Measurements from ENCODE around the gene ASB13. TPM values are rescaled to one million over a fixed set of nuclear protein-coding genes. Genes with fewer than 3 reads are reported as not detected.
A peak's percentile ranks its signal among the peaks of the same experiment; 100 is the strongest.

ASB13 gene
- total and polyA plus RNA-seq, 2 of the 13 experiments (the other 11 are each of a cell fraction or from before 2014, with no cell fraction given): 9.3 to 15.4 TPM

GRCh38 chr10:5659702-5660528 is 6.5 kb downstream of the ASB13 start (continued):
- peak; percentile 22; the same call in 1 of the 2 replicates for TF ChIP-seq ZNF280D (CRISPR knock-in tag; IDR thresholded peaks at IDR 0.05)
- peak; percentile 90 to 94 for TF ChIP-seq NR2F1 (CRISPR knock-in tag; IDR thresholded peaks at IDR 0.05)
- TF ChIP-seq ZNF589 (CRISPR knock-in tag; conservative IDR thresholded peaks at IDR 0.05): peak; percentile 54; the same call in 1 of the 2 replicates
- no peak for TF ChIP-seq E2F5 (CRISPR knock-in tag; conservative IDR thresholded peaks at IDR 0.05)
- TF ChIP-seq ZBTB10 (CRISPR knock-in tag; IDR thresholded peaks at IDR 0.05; ENCODE audit: borderline replicate concordance): no peak
- peak; percentile 26; the same call in 1 of the 2 replicates for TF ChIP-seq ZNF580 (CRISPR knock-in tag; IDR thresholded peaks at IDR 0.05; ENCODE audit: borderline replicate concordance, low read depth)
- 0 out of 2 replicates have a peak, but pooled peaks have one; percentile 40 for TF ChIP-seq SP4 (CRISPR knock-in tag; IDR thresholded peaks at IDR 0.05)
- TF ChIP-seq NFKBIZ (CRISPR knock-in tag; IDR thresholded peaks at IDR 0.05): no peak
- 0 out of 2 replicates have a peak, but pooled peaks have one; percentile 16 for TF ChIP-seq ZNF749 (CRISPR knock-in tag; IDR thresholded peaks at IDR 0.05; ENCODE audit: borderline replicate concordance)
- no peak for TF ChIP-seq LCORL (IDR thresholded peaks at IDR 0.05)
- peak; percentile 90 for TF ChIP-seq LCORL (CRISPR knock-in tag; IDR thresholded peaks at IDR 0.05)
- no peak for TF ChIP-seq ZNF251 (CRISPR knock-in tag; IDR thresholded peaks at IDR 0.05)
- TF ChIP-seq EHMT2 (IDR thresholded peaks at IDR 0.05; ENCODE audit: borderline replicate concordance, low read depth, low read length): no peak
- no peak; the same call in 1 of the 2 replicates for TF ChIP-seq ZNF567 (CRISPR knock-in tag; IDR thresholded peaks at IDR 0.05; ENCODE audit: borderline replicate concordance)
- no peak; the same call in 1 of the 2 replicates for TF ChIP-seq ZMAT3 (CRISPR knock-in tag; conservative IDR thresholded peaks at IDR 0.05)
- TF ChIP-seq ZNF264 (CRISPR knock-in tag; IDR thresholded peaks at IDR 0.05): peak; percentile 16; the same call in 1 of the 2 replicates
- TF ChIP-seq DNMT3B (CRISPR knock-in tag; conservative IDR thresholded peaks at IDR 0.05): 0 out of 2 replicates have a peak, but pooled peaks have one; percentile 31
- TF ChIP-seq ZNF703 (CRISPR knock-in tag; IDR thresholded peaks at IDR 0.05; ENCODE audit: borderline replicate concordance): no peak
- TF ChIP-seq ZNF7 (CRISPR knock-in tag; IDR thresholded peaks at IDR 0.05): no peak
- TF ChIP-seq SOX6 (IDR thresholded peaks at IDR 0.05): no peak
- peak; percentile 87 for TF ChIP-seq SOX6 (CRISPR knock-in tag; IDR thresholded peaks at IDR 0.05)
- no peak for TF ChIP-seq ZFP37 (CRISPR knock-in tag; IDR thresholded peaks at IDR 0.05; ENCODE audit: borderline replicate concordance)
- TF ChIP-seq RELA (CRISPR knock-in tag; IDR thresholded peaks at IDR 0.05): no peak
